ENCODE results near the gene MYLK2.

MYLK2 gene

GRCh38 chr20:31816221-31816620, 2.9 kb upstream of the MYLK2 start:
- no peak for TF ChIP-seq CTCF (IDR thresholded peaks at IDR 0.05; ENCODE audit: low read depth, low read length)
- no peak overlapping the region for H3K4me3 ChIP-seq (ENCODE audit: low read depth, low read length)

GRCh38 chr20:31817461-31817860, 1.7 kb upstream of the MYLK2 start:
- no peak overlapping the region for H3K4me3 ChIP-seq (ENCODE audit: low read depth, low read length)
- no peak for TF ChIP-seq CTCF (IDR thresholded peaks at IDR 0.05; ENCODE audit: low read depth, low read length)

GRCh38 chr20:31818376-31818908, 714 bp upstream of the MYLK2 start:
- TF ChIP-seq CTCF (IDR thresholded peaks at IDR 0.05; ENCODE audit: low read depth, low read length), result no peak
- H3K4me3 ChIP-seq (ENCODE audit: low read depth, low read length), result no peak overlapping the region

- no peak overlapping the region for H3K4me3 ChIP-seq (ENCODE audit: low read depth, low read length)
- no peak for TF ChIP-seq CTCF (IDR thresholded peaks at IDR 0.05; ENCODE audit: low read depth, low read length)
Measured at GRCh38 chr20:31820228-31820627, 1.1 kb downstream of the MYLK2 start.

- H3K4me3 ChIP-seq (ENCODE audit: low read depth, low read length), result no peak overlapping the region
- TF ChIP-seq CTCF (IDR thresholded peaks at IDR 0.05; ENCODE audit: low read depth, low read length), result no peak
Measured at GRCh38 chr20:31821427-31821826, 2.3 kb downstream of the MYLK2 start.

GRCh38 chr20:31822421-31823330, 3.5 kb downstream of the MYLK2 start:
- peak; percentile 96 for TF ChIP-seq CTCF (IDR thresholded peaks at IDR 0.05; ENCODE audit: low read depth, low read length)
- H3K4me3 ChIP-seq (ENCODE audit: low read depth, low read length), result no peak overlapping the region

Data from WI38 (cell line).